AG04450 (cell line): ENCODE results near the gene MFSD8. TPM values are rescaled to one million over a fixed set of nuclear protein-coding genes. Genes with fewer than 3 reads are reported as not detected.

Experiments used
- CTCF ChIA-PET: fragments of 300-600, 350-600 bp; formaldehyde crosslinking; extraction: SDS; loops from one replicate; lab custom pipeline; 2022; ENCODE audit warnings: antibody characterized with exemption, inconsistent platforms; lab: Charles Lee
- POLR2A ChIA-PET: fragments of 350-600 bp; formaldehyde crosslinking; extraction: SDS; loops from one replicate; lab custom pipeline; 2021; ENCODE audit warnings: antibody characterized with exemption, inconsistent platforms; lab: Yijun Ruan, JAX
- DNase-seq: peaks from one replicate; pipeline ENCODE4 v3.0.0-alpha.2; 2011; ENCODE audit warnings: low read depth, low spot score
- H3K27ac ChIP-seq: one replicate; pipeline ENCODE4 v1.5.1; 2012; ENCODE audit warnings: low read depth, low read length, control low read depth
- H3K27me3 ChIP-seq: one replicate; pipeline ENCODE4 v1.6.0; 2012; ENCODE audit warnings: low read length; ENCODE audit not compliant: control insufficient read depth, insufficient read depth
- H3K4me3 ChIP-seq: 2 replicates; pipeline ENCODE4 v1.5.1; 2011; ENCODE audit warnings: mild to moderate bottlenecking, low read depth, low read length, control low read depth
- H3K9me3 ChIP-seq: 2 replicates; pipeline ENCODE4 v1.5.1; 2012; ENCODE audit warnings: low read length; ENCODE audit not compliant: control insufficient read depth, insufficient read depth
- CTCF ChIP-seq: IDR thresholded peaks from 2 replicates; pipeline ENCODE4 v1.5.1; 2011; ENCODE audit warnings: low read depth, low read length, control low read depth, inconsistent platforms
- polyA plus RNA-seq: library from polyadenylated mRNA; depleted of rRNA; stranded (reverse); fragments of >200 nt; gene quantifications from 2 replicates; pipeline ENCODE4 v1.2.3, GENCODE V29; 2011

Gene MFSD8
- polyA plus RNA-seq, 1 experiment: 18.0 TPM

- Histone ChIP-seq H3K9me3 (no peaks in the 10 kb centered on the region), H3K27me3 (no peaks in the 10 kb centered on the region), H3K4me3 (no peak overlapping the region), H3K27ac (no peak overlapping the region)
- no peak for TF ChIP-seq CTCF
- no peak for DNase-seq
- CTCF ChIA-PET: no interaction called here
- POLR2A ChIA-PET: no interaction called here
Observed at GRCh38 chr4:127995776-127996175, 30.8 kb upstream of the MFSD8 start.

GRCh38 chr4:127993151-127993550 is 28.2 kb upstream of the MFSD8 start:
- ChIA-PET POLR2A (no interaction called here), CTCF (no interaction called here)
- no peaks in the 10 kb centered on the region for H3K27me3 ChIP-seq

GRCh38 chr4:127988638-127989037 is 23.7 kb upstream of the MFSD8 start:
- no peak overlapping the region for H3K27ac ChIP-seq
- DNase-seq: no peak
- ChIA-PET CTCF (no interaction called here), POLR2A (no interaction called here)
- no peaks in the 10 kb centered on the region for H3K9me3 ChIP-seq
- H3K27me3 ChIP-seq: no peaks in the 10 kb centered on the region
- TF ChIP-seq CTCF: no peak
- no peak overlapping the region for H3K4me3 ChIP-seq

More at GRCh38 chr4:127993151-127993550, 28.2 kb upstream of the MFSD8 start:
- H3K4me3 ChIP-seq: no peak overlapping the region
- no peaks in the 10 kb centered on the region for H3K9me3 ChIP-seq
- no peak for TF ChIP-seq CTCF
- DNase-seq: no peak
- no peak overlapping the region for H3K27ac ChIP-seq

GRCh38 chr4:127985989-127986388 is 21.0 kb upstream of the MFSD8 start:
- no peak overlapping the region for H3K27ac ChIP-seq
- H3K27me3 ChIP-seq: no peaks in the 10 kb centered on the region
- no peak for DNase-seq
- TF ChIP-seq CTCF: no peak
- CTCF ChIA-PET: no interaction called here
- H3K9me3 ChIP-seq: no peaks in the 10 kb centered on the region
- H3K4me3 ChIP-seq: no peak overlapping the region
- POLR2A ChIA-PET: no interaction called here

GRCh38 chr4:127982445-127982844 is 17.5 kb upstream of the MFSD8 start:
- Histone ChIP-seq H3K9me3 (peaks cover 5% of the 10 kb centered on the region; the same call in 1 of the 2 replicates), H3K27ac (no peak overlapping the region), H3K27me3 (no peaks in the 10 kb centered on the region), H3K4me3 (no peak overlapping the region)
- DNase-seq: no peak
- ChIA-PET CTCF (no interaction called here), POLR2A (no interaction called here)
- no peak for TF ChIP-seq CTCF
